Aorta (tissue), 5 donors: ENCODE results near the gene ANKRD28. TPM values are rescaled to one million over a fixed set of nuclear protein-coding genes. Genes with fewer than 3 reads are reported as not detected.

Experiments
- ATAC-seq: fragments of 200-7000 bp; cut with Tn5 transposase; one replicate; pipeline ENCODE4 v1.9.1; 2022; ENCODE audit warnings: moderate library complexity; ENCODE audit not compliant: low FRiP score
- DNase-seq, 2 donors: peaks; one replicate each; pipeline ENCODE4 v3.0.0-alpha.2; 2020
- H3K27ac ChIP-seq, 2 donors: one replicate each; pipeline ENCODE4 v1.5.1; 2013; ENCODE audit warnings: low read length in 2 of 2, mild to moderate bottlenecking in 2 of 2, moderate library complexity in 2 of 2, control low read depth in 1 of 2, inconsistent platforms in 1 of 2, low read depth in 1 of 2
- H3K27me3 ChIP-seq, 2 donors: one replicate each; pipeline ENCODE4 v1.6.1; 2013; ENCODE audit warnings: control low read depth in 1 of 2, low read length in 1 of 2, mild to moderate bottlenecking in 1 of 2, moderate library complexity in 1 of 2; ENCODE audit not compliant: insufficient read depth in 2 of 2, control insufficient read depth in 1 of 2
- H3K36me3 ChIP-seq, 2 donors: one replicate each; pipeline ENCODE4 v1.6.1; 2013; ENCODE audit warnings: control low read depth in 1 of 2, low read length in 1 of 2, mild to moderate bottlenecking in 1 of 2; ENCODE audit not compliant: insufficient read depth in 2 of 2, control insufficient read depth in 1 of 2
- H3K4me1 ChIP-seq, 2 donors: one replicate each; pipeline ENCODE4 v1.6.1; 2013; ENCODE audit warnings: low read length in 2 of 2, control low read depth in 1 of 2, mild to moderate bottlenecking in 1 of 2, moderate library complexity in 1 of 2; ENCODE audit not compliant: insufficient read depth in 2 of 2, control insufficient read depth in 1 of 2
- H3K4me3 ChIP-seq, 2 donors: one replicate each; pipeline ENCODE4 v1.5.1; 2013; ENCODE audit warnings: low read length in 2 of 2, control low read depth in 1 of 2, mild to moderate bottlenecking in 1 of 2
- H3K9me3 ChIP-seq: one replicate; pipeline ENCODE4 v1.6.1; 2013; ENCODE audit warnings: mild to moderate bottlenecking, low read length; ENCODE audit not compliant: control insufficient read depth
- WGBS, 2 donors: extraction: QIAGEN DNeasy Blood & Tissue Kit; methylation state at CpG; one replicate each; pipeline ENCODE4 v1.1.7; 2013; 5-methylcytosine and 5-hydroxymethylcytosine counted together
- intact Hi-C, 2 donors: fragments of 100-400 bp; cut with DNase I; formaldehyde crosslinking; loops; one replicate each; pipeline versions ENCODE4 v1.14.2 to v1.15.0; 2022
- polyA plus RNA-seq, 2 donors: library from polyadenylated mRNA; stranded (reverse); fragments of 200-250 nt; gene quantifications; one replicate each; pipeline ENCODE4 v1.2.3, GENCODE V29; 2013
- total RNA-seq, 2 donors: library from RNA; stranded (reverse); fragmentation: NEBNext Ultra II Directional; extraction: Animal tissue kit (Norgen Biotek cat#: 25700); gene quantifications; one replicate each; pipeline ENCODE4 v1.2.1, GENCODE V29; 2021
- donor health status: healthy with polysubstance abuse.
- donor health status: Bipolar disorder and iron deficiency.
- donor health status: DM: no; HTN: no; CAD: no.
- donor health status: DM: no; HTN: no; CAD: no.
- donor health status: DM: yes; HTN: yes; CAD: no.

The ANKRD28 gene
- total and polyA plus RNA-seq, 4 donors = 5.6 to 61.3 (median 35.2) TPM

DNA sequence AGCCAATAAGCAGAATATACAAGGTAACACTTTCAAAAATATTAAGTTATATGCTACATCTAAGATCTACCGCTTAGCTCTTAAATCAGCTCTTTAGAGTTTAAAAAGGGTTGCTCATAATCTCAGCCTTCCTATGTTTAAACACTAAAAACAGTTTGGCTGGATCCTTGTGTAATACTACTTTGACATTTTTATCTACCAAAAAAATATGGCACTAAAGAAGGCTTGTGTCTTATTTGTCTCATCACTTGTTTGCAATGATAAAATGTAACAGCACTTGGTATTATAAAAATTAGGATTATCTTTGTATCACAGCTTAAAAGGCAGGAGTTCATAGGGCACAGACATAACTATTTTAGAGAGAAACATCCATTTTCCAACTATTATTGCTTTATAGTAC, 9.8 kb downstream of the ANKRD28 start:
- DNase-seq (no peak), ATAC-seq (no peak)
- intact Hi-C loops = no loop called here
- no peaks in the 10 kb centered on the region for H3K4me1 ChIP-seq
- no peaks in the 10 kb centered on the region for H3K27me3 ChIP-seq
- no peaks in the 10 kb centered on the region for H3K9me3 ChIP-seq
- no peak overlapping the region for H3K27ac ChIP-seq
- WGBS, 2 donors = 95 to 100% methylated on average over 1 of the region's 1 CpG
- no peak overlapping the region for H3K4me3 ChIP-seq
- H3K36me3 ChIP-seq = peaks cover 0 to 2% of the 10 kb centered on the region in 2 donors

GRCh38 chr3:15787526-15787925, 10.3 kb downstream of the ANKRD28 start:
- no peak overlapping the region for H3K4me3 ChIP-seq
- peaks cover 0 to 2% of the 10 kb centered on the region in 2 donors for H3K4me1 ChIP-seq
- DNase-seq = no peak
- ATAC-seq = no peak
- no peaks in the 10 kb centered on the region for H3K27me3 ChIP-seq
- 95 to 98% methylated on average over 1 of the region's 1 CpG for WGBS, 2 donors
- no peak overlapping the region for H3K27ac ChIP-seq
- no peaks in the 10 kb centered on the region for H3K9me3 ChIP-seq
- H3K36me3 ChIP-seq = peaks cover 0 to 2% of the 10 kb centered on the region in 2 donors
- intact Hi-C loops = no loop called here

GRCh38 chr3:15783361-15783969, 14.3 kb downstream of the ANKRD28 start:
- H3K27ac ChIP-seq = no peak overlapping the region
- 63 to 64% methylated on average over 4 of the region's 4 CpGs for WGBS, 2 donors
- ATAC-seq (no peak), DNase-seq (no peak)
- no peaks in the 10 kb centered on the region for H3K9me3 ChIP-seq
- no peaks in the 10 kb centered on the region for H3K27me3 ChIP-seq
- H3K4me3 ChIP-seq = no peak overlapping the region
- peaks cover 0 to 2% of the 10 kb centered on the region in 2 donors for H3K36me3 ChIP-seq
- intact Hi-C loops = no loop called here
- H3K4me1 ChIP-seq = peaks cover 0 to 3% of the 10 kb centered on the region in 2 donors

- no peak for ATAC-seq
- intact Hi-C loops = no loop called here
- peaks cover 0 to 2% of the 10 kb centered on the region in 2 donors for H3K36me3 ChIP-seq
- H3K27ac ChIP-seq = no peak overlapping the region
- no peak overlapping the region for H3K4me3 ChIP-seq
- peaks cover 0 to 3% of the 10 kb centered on the region in 2 donors for H3K4me1 ChIP-seq
- 97% methylated on average over 2 of the region's 2 CpGs for WGBS, 2 donors
- no peak for DNase-seq
- no peaks in the 10 kb centered on the region for H3K9me3 ChIP-seq
- no peaks in the 10 kb centered on the region for H3K27me3 ChIP-seq
Observed at GRCh38 chr3:15782429-15782828, 15.3 kb downstream of the ANKRD28 start.

GRCh38 chr3:15781637-15782402, 16.0 kb downstream of the ANKRD28 start:
- H3K4me1 ChIP-seq = peaks cover 0 to 3% of the 10 kb centered on the region in 2 donors
- H3K9me3 ChIP-seq = no peaks in the 10 kb centered on the region
- 82 to 84% methylated on average over 6 of the region's 6 CpGs for WGBS, 2 donors
- no peaks in the 10 kb centered on the region for H3K36me3 ChIP-seq
- ATAC-seq (no peak), DNase-seq (no peak)
- no peaks in the 10 kb centered on the region for H3K27me3 ChIP-seq
- intact Hi-C loops = no loop called here
- H3K27ac ChIP-seq = no peak overlapping the region
- H3K4me3 ChIP-seq = no peak overlapping the region

- intact Hi-C loops = no loop called here
Observed at GRCh38 chr3:15781131-15781530, 16.6 kb downstream of the ANKRD28 start.

GRCh38 chr3:15779111-15779510, 18.7 kb downstream of the ANKRD28 start:
- no peaks in the 10 kb centered on the region for H3K9me3 ChIP-seq
- no peak overlapping the region for H3K27ac ChIP-seq
- H3K4me3 ChIP-seq = no peak overlapping the region
- no peak for DNase-seq
- 92 to 95% methylated on average over 1 of the region's 1 CpG for WGBS, 2 donors
- H3K4me1 ChIP-seq = peaks cover 0 to 3% of the 10 kb centered on the region in 2 donors
- no peaks in the 10 kb centered on the region for H3K27me3 ChIP-seq
- H3K36me3 ChIP-seq = no peaks in the 10 kb centered on the region
- ATAC-seq = no peak
- intact Hi-C loops = no loop called here

More at GRCh38 chr3:15781131-15781530, 16.6 kb downstream of the ANKRD28 start:
- Histone ChIP-seq H3K4me3 (no peak overlapping the region), H3K36me3 (no peaks in the 10 kb centered on the region), H3K27ac (no peak overlapping the region), H3K9me3 (no peaks in the 10 kb centered on the region), H3K27me3 (no peaks in the 10 kb centered on the region), H3K4me1 (peaks cover 0 to 3% of the 10 kb centered on the region in 2 donors)
- ATAC-seq (no peak), DNase-seq (no peak)

DNA sequence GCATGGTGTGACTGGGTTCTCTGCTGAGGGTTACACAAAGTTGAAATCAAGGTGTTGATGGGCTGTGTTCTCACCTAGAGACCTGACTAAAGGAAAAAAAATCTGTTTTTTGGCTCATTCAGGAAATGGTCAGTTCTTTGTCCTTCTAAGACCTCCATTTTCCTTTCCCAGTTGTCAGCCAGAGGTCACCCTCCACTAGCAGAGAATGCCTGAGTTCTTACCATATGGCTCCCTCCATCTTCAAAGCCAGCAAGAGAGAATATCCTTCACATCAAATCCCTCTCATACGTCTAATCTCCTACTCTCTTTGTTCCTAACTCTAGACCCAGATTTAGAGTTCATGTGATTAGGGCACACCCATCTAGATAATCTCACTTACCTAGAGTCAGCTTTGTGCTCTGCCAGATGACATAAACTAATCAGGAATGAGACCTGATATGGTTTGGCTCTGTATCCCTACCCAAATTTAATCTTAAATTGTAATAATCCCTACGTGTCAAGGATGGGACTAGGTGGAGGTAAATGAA, 19.4 kb downstream of the ANKRD28 start:
- H3K27ac ChIP-seq = no peak overlapping the region
- no peak overlapping the region for H3K4me3 ChIP-seq
- no peaks in the 10 kb centered on the region for H3K9me3 ChIP-seq
- intact Hi-C loops = no loop called here
- ATAC-seq (no peak), DNase-seq (no peak)
- 86 to 87% methylated on average over 2 of the region's 2 CpGs for WGBS, 2 donors
- H3K36me3 ChIP-seq = no peaks in the 10 kb centered on the region
- no peaks in the 10 kb centered on the region for H3K27me3 ChIP-seq
- H3K4me1 ChIP-seq = peaks cover 0 to 3% of the 10 kb centered on the region in 2 donors
